H1 (cell line): ENCODE results near the gene DEGS2. TPM values are rescaled to one million over a fixed set of nuclear protein-coding genes. Genes with fewer than 3 reads are reported as not detected.

Experiments used
- ASH2L ChIP-seq: fragments of 200-600, 300-600 bp; sonication (generic); IDR thresholded peaks from one replicate; pipeline ENCODE4 v1.7.1; 2017; ENCODE audit warnings: low read length
- CHD2 ChIP-seq: IDR thresholded peaks from 2 replicates; pipeline ENCODE4 v1.6.1; 2012; ENCODE audit warnings: low read length, improper control_type of control experiment
- HDAC6 ChIP-seq: IDR thresholded peaks from one replicate; pipeline ENCODE4 v1.7.1; 2012; ENCODE audit warnings: low read depth, mild to moderate bottlenecking, inconsistent platforms, low read length, moderate library complexity
- NANOG ChIP-seq: IDR thresholded peaks from 2 replicates; pipeline ENCODE4 v1.6.1; 2011; ENCODE audit warnings: low read length, low read depth, mild to moderate bottlenecking, inconsistent platforms; ENCODE audit not compliant: insufficient read depth, poor library complexity, severe bottlenecking
- POLR2A ChIP-seq, 2 experiments: IDR thresholded peaks; 1 replicate in 1 of 2; 2 replicates in 1 of 2; pipeline ENCODE4 v1.6.1; 2011; ENCODE audit warnings: low read depth in 2 of 2, low read length in 2 of 2, mild to moderate bottlenecking in 2 of 2; ENCODE audit errors: control extremely low read depth in 1 of 2
- SIX5 ChIP-seq: IDR thresholded peaks from 2 replicates; pipeline ENCODE4 v1.6.1; 2011; ENCODE audit warnings: mild to moderate bottlenecking, low read depth, low read length
- ZNF274 ChIP-seq: IDR thresholded peaks from 2 replicates; pipeline ENCODE4 v1.7.0; 2012; ENCODE audit warnings: low read length, borderline replicate concordance; ENCODE audit errors: extremely low read depth
- polyA plus RNA-seq, 7 experiments: library from polyadenylated mRNA; depleted of rRNA in 3 of 7; stranded (reverse) in 5 of 7; unstranded in 2 of 7; fragments of >200 nt in 5 of 7; fragments of 200-250 nt in 2 of 7; gene quantifications; 1 replicate in 5 of 7; 2 replicates in 1 of 7; 4 replicates in 1 of 7; pipeline versions ENCODE4 v1.2.1 to v1.2.3, GENCODE V29; 2011 to 2013; ENCODE audit warnings: missing spikeins in 2 of 7, mixed read lengths in 2 of 7
- total RNA-seq: library from RNA; stranded (reverse); fragmentation: NEBNext Ultra II Directional; extraction: Animal tissue kit (Norgen Biotek cat#: 25700); gene quantifications from 2 replicates; pipeline ENCODE4 v1.2.1, GENCODE V29; 2021
- TF ChIP-seq, protein P1 (sequence below): fragments of 300-600 bp; sonication (generic); IDR thresholded peaks from 2 replicates; pipeline ENCODE4 v1.7.1; 2012; ENCODE audit warnings: low read length, moderate library complexity, mild to moderate bottlenecking, inconsistent platforms; ENCODE audit not compliant: insufficient replicate concordance
- TF ChIP-seq, protein P2 (sequence below): IDR thresholded peaks from 2 replicates; pipeline ENCODE4 v1.6.1; 2012; ENCODE audit warnings: inconsistent platforms

DEGS2 gene
- total and polyA plus RNA-seq, 2 of the 8 experiments (the other 6 are each of a cell fraction or from before 2014, with no cell fraction given): 0.61 to 0.82 TPM

DNA sequence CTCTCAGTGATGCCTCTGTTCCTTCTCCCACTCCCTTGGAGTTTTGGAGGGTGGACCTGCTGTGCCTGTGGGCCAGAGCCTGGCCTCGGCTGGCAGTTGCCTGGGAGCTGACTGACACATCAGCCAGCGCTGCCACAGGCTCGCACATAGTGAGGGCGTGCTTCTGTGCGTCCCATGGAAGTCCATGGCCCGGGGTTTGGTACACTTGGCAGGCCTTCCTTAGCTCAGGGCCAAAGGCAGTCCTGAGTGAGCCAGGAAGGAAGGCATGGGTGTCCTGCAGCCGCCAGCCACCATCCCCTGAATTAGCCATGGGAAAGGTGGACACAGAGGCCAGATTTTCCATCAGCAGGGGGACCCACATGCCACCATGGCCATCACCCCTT, 1.1 kb upstream of the DEGS2 start (continued):
- TF ChIP-seq, protein P1, sequence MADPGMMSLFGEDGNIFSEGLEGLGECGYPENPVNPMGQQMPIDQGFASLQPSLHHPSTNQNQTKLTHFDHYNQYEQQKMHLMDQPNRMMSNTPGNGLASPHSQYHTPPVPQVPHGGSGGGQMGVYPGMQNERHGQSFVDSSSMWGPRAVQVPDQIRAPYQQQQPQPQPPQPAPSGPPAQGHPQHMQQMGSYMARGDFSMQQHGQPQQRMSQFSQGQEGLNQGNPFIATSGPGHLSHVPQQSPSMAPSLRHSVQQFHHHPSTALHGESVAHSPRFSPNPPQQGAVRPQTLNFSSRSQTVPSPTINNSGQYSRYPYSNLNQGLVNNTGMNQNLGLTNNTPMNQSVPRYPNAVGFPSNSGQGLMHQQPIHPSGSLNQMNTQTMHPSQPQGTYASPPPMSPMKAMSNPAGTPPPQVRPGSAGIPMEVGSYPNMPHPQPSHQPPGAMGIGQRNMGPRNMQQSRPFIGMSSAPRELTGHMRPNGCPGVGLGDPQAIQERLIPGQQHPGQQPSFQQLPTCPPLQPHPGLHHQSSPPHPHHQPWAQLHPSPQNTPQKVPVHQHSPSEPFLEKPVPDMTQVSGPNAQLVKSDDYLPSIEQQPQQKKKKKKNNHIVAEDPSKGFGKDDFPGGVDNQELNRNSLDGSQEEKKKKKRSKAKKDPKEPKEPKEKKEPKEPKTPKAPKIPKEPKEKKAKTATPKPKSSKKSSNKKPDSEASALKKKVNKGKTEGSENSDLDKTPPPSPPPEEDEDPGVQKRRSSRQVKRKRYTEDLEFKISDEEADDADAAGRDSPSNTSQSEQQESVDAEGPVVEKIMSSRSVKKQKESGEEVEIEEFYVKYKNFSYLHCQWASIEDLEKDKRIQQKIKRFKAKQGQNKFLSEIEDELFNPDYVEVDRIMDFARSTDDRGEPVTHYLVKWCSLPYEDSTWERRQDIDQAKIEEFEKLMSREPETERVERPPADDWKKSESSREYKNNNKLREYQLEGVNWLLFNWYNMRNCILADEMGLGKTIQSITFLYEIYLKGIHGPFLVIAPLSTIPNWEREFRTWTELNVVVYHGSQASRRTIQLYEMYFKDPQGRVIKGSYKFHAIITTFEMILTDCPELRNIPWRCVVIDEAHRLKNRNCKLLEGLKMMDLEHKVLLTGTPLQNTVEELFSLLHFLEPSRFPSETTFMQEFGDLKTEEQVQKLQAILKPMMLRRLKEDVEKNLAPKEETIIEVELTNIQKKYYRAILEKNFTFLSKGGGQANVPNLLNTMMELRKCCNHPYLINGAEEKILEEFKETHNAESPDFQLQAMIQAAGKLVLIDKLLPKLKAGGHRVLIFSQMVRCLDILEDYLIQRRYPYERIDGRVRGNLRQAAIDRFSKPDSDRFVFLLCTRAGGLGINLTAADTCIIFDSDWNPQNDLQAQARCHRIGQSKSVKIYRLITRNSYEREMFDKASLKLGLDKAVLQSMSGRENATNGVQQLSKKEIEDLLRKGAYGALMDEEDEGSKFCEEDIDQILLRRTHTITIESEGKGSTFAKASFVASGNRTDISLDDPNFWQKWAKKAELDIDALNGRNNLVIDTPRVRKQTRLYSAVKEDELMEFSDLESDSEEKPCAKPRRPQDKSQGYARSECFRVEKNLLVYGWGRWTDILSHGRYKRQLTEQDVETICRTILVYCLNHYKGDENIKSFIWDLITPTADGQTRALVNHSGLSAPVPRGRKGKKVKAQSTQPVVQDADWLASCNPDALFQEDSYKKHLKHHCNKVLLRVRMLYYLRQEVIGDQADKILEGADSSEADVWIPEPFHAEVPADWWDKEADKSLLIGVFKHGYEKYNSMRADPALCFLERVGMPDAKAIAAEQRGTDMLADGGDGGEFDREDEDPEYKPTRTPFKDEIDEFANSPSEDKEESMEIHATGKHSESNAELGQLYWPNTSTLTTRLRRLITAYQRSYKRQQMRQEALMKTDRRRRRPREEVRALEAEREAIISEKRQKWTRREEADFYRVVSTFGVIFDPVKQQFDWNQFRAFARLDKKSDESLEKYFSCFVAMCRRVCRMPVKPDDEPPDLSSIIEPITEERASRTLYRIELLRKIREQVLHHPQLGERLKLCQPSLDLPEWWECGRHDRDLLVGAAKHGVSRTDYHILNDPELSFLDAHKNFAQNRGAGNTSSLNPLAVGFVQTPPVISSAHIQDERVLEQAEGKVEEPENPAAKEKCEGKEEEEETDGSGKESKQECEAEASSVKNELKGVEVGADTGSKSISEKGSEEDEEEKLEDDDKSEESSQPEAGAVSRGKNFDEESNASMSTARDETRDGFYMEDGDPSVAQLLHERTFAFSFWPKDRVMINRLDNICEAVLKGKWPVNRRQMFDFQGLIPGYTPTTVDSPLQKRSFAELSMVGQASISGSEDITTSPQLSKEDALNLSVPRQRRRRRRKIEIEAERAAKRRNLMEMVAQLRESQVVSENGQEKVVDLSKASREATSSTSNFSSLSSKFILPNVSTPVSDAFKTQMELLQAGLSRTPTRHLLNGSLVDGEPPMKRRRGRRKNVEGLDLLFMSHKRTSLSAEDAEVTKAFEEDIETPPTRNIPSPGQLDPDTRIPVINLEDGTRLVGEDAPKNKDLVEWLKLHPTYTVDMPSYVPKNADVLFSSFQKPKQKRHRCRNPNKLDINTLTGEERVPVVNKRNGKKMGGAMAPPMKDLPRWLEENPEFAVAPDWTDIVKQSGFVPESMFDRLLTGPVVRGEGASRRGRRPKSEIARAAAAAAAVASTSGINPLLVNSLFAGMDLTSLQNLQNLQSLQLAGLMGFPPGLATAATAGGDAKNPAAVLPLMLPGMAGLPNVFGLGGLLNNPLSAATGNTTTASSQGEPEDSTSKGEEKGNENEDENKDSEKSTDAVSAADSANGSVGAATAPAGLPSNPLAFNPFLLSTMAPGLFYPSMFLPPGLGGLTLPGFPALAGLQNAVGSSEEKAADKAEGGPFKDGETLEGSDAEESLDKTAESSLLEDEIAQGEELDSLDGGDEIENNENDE: no peak
- TF ChIP-seq HDAC6: no peak
- TF ChIP-seq ASH2L: no peak
- TF ChIP-seq POLR2A (IDR thresholded peaks at IDR 0.05; ENCODE audit: control extremely low read depth in 1 of 2, low read depth in 2 of 2, low read length in 2 of 2): no peak
- no peak for TF ChIP-seq NANOG
- no peak for TF ChIP-seq ZNF274
- no peak for TF ChIP-seq SIX5
- TF ChIP-seq, protein P2, sequence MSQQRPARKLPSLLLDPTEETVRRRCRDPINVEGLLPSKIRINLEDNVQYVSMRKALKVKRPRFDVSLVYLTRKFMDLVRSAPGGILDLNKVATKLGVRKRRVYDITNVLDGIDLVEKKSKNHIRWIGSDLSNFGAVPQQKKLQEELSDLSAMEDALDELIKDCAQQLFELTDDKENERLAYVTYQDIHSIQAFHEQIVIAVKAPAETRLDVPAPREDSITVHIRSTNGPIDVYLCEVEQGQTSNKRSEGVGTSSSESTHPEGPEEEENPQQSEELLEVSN: no peak
- no peak for TF ChIP-seq CHD2
